Tibial artery (tissue), 4 donors: ENCODE measurements around the gene MTHFS.

ENCODE experiments used
- DNase-seq, 2 donors: peaks; one replicate each; pipeline ENCODE4 v3.0.0-alpha.2; 2019
- H3K27ac ChIP-seq, 2 donors: fragments of 200-600 bp; sonication (generic) in 1 of 2; 1 replicate in 1 of 2; 2 replicates in 1 of 2; pipeline ENCODE4 v1.5.1; 2018 to 2019; ENCODE audit warnings: mild to moderate bottlenecking in 1 of 2
- H3K27me3 ChIP-seq, 2 donors: fragments of 200-600 bp; sonication (generic) in 1 of 2; one replicate each; pipeline versions ENCODE4 v1.5.1 to v1.6.0; 2016 to 2019
- H3K36me3 ChIP-seq, 3 donors: fragments of 200-600 bp; sonication (generic) in 2 of 3; one replicate each; pipeline ENCODE4 v1.5.1; 2016 to 2019; ENCODE audit warnings: mild to moderate bottlenecking in 2 of 3
- H3K4me1 ChIP-seq, 4 donors: fragments of 200-600 bp; sonication (generic) in 2 of 4; 1 replicate in 3 of 4; 2 replicates in 1 of 4; pipeline ENCODE4 v1.5.1; 2016 to 2019
- H3K4me3 ChIP-seq, 2 donors: fragments of 200-600 bp; sonication (generic) in 1 of 2; 1 replicate in 1 of 2; 2 replicates in 1 of 2; pipeline ENCODE4 v1.5.1; 2018 to 2019; ENCODE audit warnings: mild to moderate bottlenecking in 2 of 2
- H3K9me3 ChIP-seq, 3 donors: fragments of 200-600 bp; sonication (generic) in 1 of 3; one replicate each; pipeline ENCODE4 v1.5.1; 2016 to 2019
- intact Hi-C: fragments of 100-400 bp; cut with DNase I; formaldehyde crosslinking; loops from one replicate; pipeline ENCODE4 v1.15.0; 2023; ENCODE audit warnings: low total_unique reads
- TF ChIP-seq, protein P1 (sequence below), 2 experiments: fragments of 200-600 bp in 1 of 2; fragments of 450-650 bp in 1 of 2; IDR thresholded peaks; one replicate each; pipeline ENCODE4 v1.5.1; 2017 to 2019; ENCODE audit warnings: antibody characterized with exemption in 2 of 2, mild to moderate bottlenecking in 1 of 2, moderate library complexity in 1 of 2

The MTHFS gene

GRCh38 chr15:79824136-79824701, 72.6 kb downstream of the MTHFS start:
- Histone ChIP-seq H3K4me3 (no peak overlapping the region), H3K27me3 (no peaks in the 10 kb centered on the region), H3K27ac (no peak overlapping the region), H3K36me3 (no peaks in the 10 kb centered on the region), H3K4me1 (no peaks in the 10 kb centered on the region), H3K9me3 (peaks cover 0 to 4% (median 0%) of the 10 kb centered on the region in 3 donors)
- DNase-seq, result no peak
- TF ChIP-seq, protein P1, sequence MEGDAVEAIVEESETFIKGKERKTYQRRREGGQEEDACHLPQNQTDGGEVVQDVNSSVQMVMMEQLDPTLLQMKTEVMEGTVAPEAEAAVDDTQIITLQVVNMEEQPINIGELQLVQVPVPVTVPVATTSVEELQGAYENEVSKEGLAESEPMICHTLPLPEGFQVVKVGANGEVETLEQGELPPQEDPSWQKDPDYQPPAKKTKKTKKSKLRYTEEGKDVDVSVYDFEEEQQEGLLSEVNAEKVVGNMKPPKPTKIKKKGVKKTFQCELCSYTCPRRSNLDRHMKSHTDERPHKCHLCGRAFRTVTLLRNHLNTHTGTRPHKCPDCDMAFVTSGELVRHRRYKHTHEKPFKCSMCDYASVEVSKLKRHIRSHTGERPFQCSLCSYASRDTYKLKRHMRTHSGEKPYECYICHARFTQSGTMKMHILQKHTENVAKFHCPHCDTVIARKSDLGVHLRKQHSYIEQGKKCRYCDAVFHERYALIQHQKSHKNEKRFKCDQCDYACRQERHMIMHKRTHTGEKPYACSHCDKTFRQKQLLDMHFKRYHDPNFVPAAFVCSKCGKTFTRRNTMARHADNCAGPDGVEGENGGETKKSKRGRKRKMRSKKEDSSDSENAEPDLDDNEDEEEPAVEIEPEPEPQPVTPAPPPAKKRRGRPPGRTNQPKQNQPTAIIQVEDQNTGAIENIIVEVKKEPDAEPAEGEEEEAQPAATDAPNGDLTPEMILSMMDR (IDR thresholded peaks at IDR 0.05), result no peak
- intact Hi-C loops, result no loop called here

- intact Hi-C loops, result no loop called here
- H3K36me3 ChIP-seq, result no peaks in the 10 kb centered on the region
- no peak for DNase-seq
- H3K27ac ChIP-seq, result no peak overlapping the region
- H3K27me3 ChIP-seq, result no peaks in the 10 kb centered on the region
- peaks cover 0 to 4% (median 0%) of the 10 kb centered on the region in 3 donors for H3K9me3 ChIP-seq
- TF ChIP-seq, protein P1 (IDR thresholded peaks at IDR 0.05), result no peak
- no peaks in the 10 kb centered on the region for H3K4me1 ChIP-seq
- H3K4me3 ChIP-seq, result no peak overlapping the region
Measured at GRCh38 chr15:79820820-79821219, 76.0 kb downstream of the MTHFS start.

- intact Hi-C loops, result no loop called here
- no peak overlapping the region for H3K4me3 ChIP-seq
- no peaks in the 10 kb centered on the region for H3K4me1 ChIP-seq
- H3K27me3 ChIP-seq, result no peaks in the 10 kb centered on the region
- TF ChIP-seq, protein P1 (IDR thresholded peaks at IDR 0.05), result no peak
- no peak for DNase-seq
- H3K36me3 ChIP-seq, result no peaks in the 10 kb centered on the region
- peaks cover 0 to 4% (median 0%) of the 10 kb centered on the region in 3 donors for H3K9me3 ChIP-seq
- no peak overlapping the region for H3K27ac ChIP-seq
Measured at GRCh38 chr15:79820176-79820575, 76.6 kb downstream of the MTHFS start.

- H3K27ac ChIP-seq, result no peak overlapping the region
- H3K27me3 ChIP-seq, result no peaks in the 10 kb centered on the region
- DNase-seq, result no peak
- H3K9me3 ChIP-seq, result peaks cover 0 to 4% (median 0%) of the 10 kb centered on the region in 3 donors
- no peaks in the 10 kb centered on the region for H3K36me3 ChIP-seq
- intact Hi-C loops, result no loop called here
- H3K4me3 ChIP-seq, result no peak overlapping the region
- TF ChIP-seq, protein P1 (IDR thresholded peaks at IDR 0.05), result no peak
- H3K4me1 ChIP-seq, result peaks cover 0 to 15% (median 4%) of the 10 kb centered on the region in 4 donors
Measured at GRCh38 chr15:79816571-79816970, 80.2 kb downstream of the MTHFS start.

DNA sequence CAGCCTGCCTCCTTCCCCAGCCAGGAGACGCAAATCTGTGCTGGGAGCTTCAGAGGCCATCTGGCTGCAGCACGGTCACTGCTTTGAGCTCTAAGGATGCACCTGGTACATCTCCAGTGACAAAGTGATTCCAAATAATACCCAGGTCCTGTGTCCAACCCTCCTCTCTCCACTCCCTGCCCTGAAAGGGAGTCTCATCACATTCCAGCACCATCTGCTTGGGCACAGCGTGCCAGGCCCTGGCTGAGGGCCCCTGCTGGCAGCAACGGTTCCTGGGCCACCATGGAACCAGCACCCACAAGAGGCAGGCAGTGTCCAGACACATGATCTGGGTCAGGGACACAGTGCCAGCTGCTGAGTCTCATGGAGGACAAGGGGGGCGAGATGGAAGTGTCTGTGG, 81.3 kb downstream of the MTHFS start:
- Histone ChIP-seq H3K36me3 (no peaks in the 10 kb centered on the region), H3K27me3 (no peaks in the 10 kb centered on the region), H3K27ac (no peak overlapping the region), H3K4me1 (peaks cover 0 to 19% (median 4%) of the 10 kb centered on the region in 4 donors), H3K9me3 (peaks cover 0 to 3% (median 0%) of the 10 kb centered on the region in 3 donors), H3K4me3 (no peak overlapping the region)
- no peak for DNase-seq
- intact Hi-C loops, result no loop called here
- TF ChIP-seq, protein P1 (IDR thresholded peaks at IDR 0.05), result no peak

DNA sequence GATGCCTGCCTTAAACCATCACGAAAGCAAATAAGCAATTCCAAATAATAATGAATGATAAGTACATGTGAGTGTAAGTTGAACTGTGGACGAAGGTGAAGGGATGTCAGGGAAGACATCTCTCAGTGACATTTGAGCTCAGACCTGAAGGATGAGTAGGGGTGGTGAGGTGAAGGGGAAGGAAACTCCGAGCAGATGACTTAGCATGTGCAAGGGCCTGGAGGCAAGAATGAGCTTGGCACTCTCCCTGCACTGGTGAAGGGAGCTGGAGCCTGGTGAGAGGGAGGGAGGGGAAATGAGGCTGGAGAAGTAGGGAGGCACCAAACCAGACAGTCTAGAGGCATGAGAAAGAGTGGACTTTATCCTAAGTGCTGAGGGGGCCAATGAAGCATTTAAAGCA, 84.3 kb downstream of the MTHFS start:
- peaks cover 0 to 19% (median 4%) of the 10 kb centered on the region in 4 donors for H3K4me1 ChIP-seq
- intact Hi-C loops, result no loop called here
- H3K36me3 ChIP-seq, result no peaks in the 10 kb centered on the region
- H3K27ac ChIP-seq, result no peak overlapping the region
- DNase-seq, result no peak
- TF ChIP-seq, protein P1 (IDR thresholded peaks at IDR 0.05), result no peak
- H3K27me3 ChIP-seq, result no peaks in the 10 kb centered on the region
- H3K9me3 ChIP-seq, result no peaks in the 10 kb centered on the region
- no peak overlapping the region for H3K4me3 ChIP-seq
